K562 (cell line): Measurements from ENCODE around the gene ZNF280D.

Source experiments
- KDM2B ChIP-seq: fragments of 250-450 bp; sonication (Bioruptor Pico); IDR thresholded peaks from 2 replicates; pipeline ENCODE4 v1.8.0; 2021; ENCODE audit warnings: mild to moderate bottlenecking, moderate library complexity
- NFE2L1 ChIP-seq: fragments of 450-650 bp; IDR thresholded peaks from 2 replicates; pipeline ENCODE4 v1.6.1; 2016; ENCODE audit warnings: missing genetic modification characterization, low read depth, mild to moderate bottlenecking, missing compliant biosample characterization, moderate library complexity, borderline replicate concordance
- NR3C1 ChIP-seq: sonication (generic); formaldehyde crosslinking; IDR thresholded peaks from 2 replicates; pipeline ENCODE4 v1.8.1; 2022; ENCODE audit warnings: missing genetic modification reagents
- POLR2A ChIP-seq: fragments of 450-650 bp; conservative IDR thresholded peaks from 2 replicates; pipeline ENCODE4 v1.6.1; 2016
- POLR2AphosphoS5 ChIP-seq: IDR thresholded peaks from 2 replicates; pipeline ENCODE4 v1.6.1; 2011; ENCODE audit warnings: mild to moderate bottlenecking, low read depth, low read length, moderate library complexity; ENCODE audit not compliant: control insufficient read depth, insufficient read depth
- TAF1 ChIP-seq: IDR thresholded peaks from 2 replicates; pipeline ENCODE4 v1.6.1; 2011; ENCODE audit warnings: mild to moderate bottlenecking, low read length, moderate library complexity; ENCODE audit not compliant: insufficient read depth, control insufficient read depth, severe bottlenecking; ENCODE audit errors: extremely low read depth
- TCF7L2 ChIP-seq: fragments of 150-350 bp; IDR thresholded peaks from 2 replicates; pipeline ENCODE4 v1.6.1; 2016; ENCODE audit warnings: low read depth, mild to moderate bottlenecking, low read length, moderate library complexity
- TRIM28 ChIP-seq: fragments of 450-650 bp; IDR thresholded peaks from 2 replicates; pipeline ENCODE4 v1.6.1; 2017
- ZBTB7A ChIP-seq: IDR thresholded peaks from 2 replicates; pipeline ENCODE4 v1.6.1; 2011; ENCODE audit warnings: low read depth, mild to moderate bottlenecking, low read length, moderate library complexity, borderline replicate concordance; ENCODE audit not compliant: control insufficient read depth
- TF ChIP-seq, protein P1 (sequence below), 3 experiments: IDR thresholded peaks in 2 of 3; conservative IDR thresholded peaks in 1 of 3; 2 replicates each; pipeline ENCODE4 v1.5.1; 2011 to 2012; ENCODE audit warnings: low read length in 3 of 3, mild to moderate bottlenecking in 3 of 3, control low read depth in 2 of 3, improper control_type of control experiment in 1 of 3, inconsistent platforms in 1 of 3, low read depth in 1 of 3, mixed read lengths in 1 of 3, moderate library complexity in 1 of 3; ENCODE audit not compliant: insufficient read depth in 2 of 3
- TF ChIP-seq, protein P2 (sequence below): sonication (generic); formaldehyde crosslinking; IDR thresholded peaks from 2 replicates; pipeline ENCODE4 v1.9.0; 2022; ENCODE audit warnings: mild to moderate bottlenecking, missing genetic modification reagents
- TF ChIP-seq, protein P3 (sequence below): sonication (generic); formaldehyde crosslinking; IDR thresholded peaks from 2 replicates; pipeline ENCODE4 v1.4.0; 2020; ENCODE audit warnings: mild to moderate bottlenecking, missing genetic modification reagents
- TF ChIP-seq, protein P4 (sequence below): sonication (generic); formaldehyde crosslinking; IDR thresholded peaks from 2 replicates; pipeline ENCODE4 v1.8.0; 2022; ENCODE audit warnings: mild to moderate bottlenecking, low read depth, missing genetic modification reagents

DNA sequence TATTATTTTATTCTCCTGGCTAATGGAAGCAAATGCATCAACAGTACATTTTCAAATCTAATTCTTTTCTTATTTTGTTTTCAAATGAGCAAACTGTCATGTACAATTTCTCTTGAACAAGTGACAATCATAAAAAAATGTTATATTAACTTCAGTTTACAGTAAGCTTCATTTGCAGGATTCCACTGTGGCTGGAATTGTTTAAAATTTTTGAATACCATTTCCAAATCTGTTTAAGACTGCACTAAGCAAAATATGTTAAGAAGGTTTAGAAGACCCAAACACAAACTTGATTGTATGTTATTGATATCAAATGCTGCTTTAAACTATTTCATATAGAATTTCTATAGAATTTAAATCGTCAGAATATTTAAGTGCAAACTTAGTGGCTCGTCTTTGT is 92.8 kb downstream of the ZNF280D start:
- TF ChIP-seq, protein P1, sequence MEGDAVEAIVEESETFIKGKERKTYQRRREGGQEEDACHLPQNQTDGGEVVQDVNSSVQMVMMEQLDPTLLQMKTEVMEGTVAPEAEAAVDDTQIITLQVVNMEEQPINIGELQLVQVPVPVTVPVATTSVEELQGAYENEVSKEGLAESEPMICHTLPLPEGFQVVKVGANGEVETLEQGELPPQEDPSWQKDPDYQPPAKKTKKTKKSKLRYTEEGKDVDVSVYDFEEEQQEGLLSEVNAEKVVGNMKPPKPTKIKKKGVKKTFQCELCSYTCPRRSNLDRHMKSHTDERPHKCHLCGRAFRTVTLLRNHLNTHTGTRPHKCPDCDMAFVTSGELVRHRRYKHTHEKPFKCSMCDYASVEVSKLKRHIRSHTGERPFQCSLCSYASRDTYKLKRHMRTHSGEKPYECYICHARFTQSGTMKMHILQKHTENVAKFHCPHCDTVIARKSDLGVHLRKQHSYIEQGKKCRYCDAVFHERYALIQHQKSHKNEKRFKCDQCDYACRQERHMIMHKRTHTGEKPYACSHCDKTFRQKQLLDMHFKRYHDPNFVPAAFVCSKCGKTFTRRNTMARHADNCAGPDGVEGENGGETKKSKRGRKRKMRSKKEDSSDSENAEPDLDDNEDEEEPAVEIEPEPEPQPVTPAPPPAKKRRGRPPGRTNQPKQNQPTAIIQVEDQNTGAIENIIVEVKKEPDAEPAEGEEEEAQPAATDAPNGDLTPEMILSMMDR (IDR thresholded peaks at IDR 0.05 in 2 of 3, conservative IDR thresholded peaks at IDR 0.05 in 1 of 3; ENCODE audit: insufficient read depth in 2 of 3, low read depth in 1 of 3, low read length in 3 of 3): no peak
- TF ChIP-seq KDM2B (no peak), ZBTB7A (no peak), TRIM28 (no peak), NR3C1 (no peak), TCF7L2 (no peak), NFE2L1 (tag) (no peak), TAF1 (no peak), POLR2AphosphoS5 (no peak), POLR2A (no peak)
- TF ChIP-seq, protein P2, sequence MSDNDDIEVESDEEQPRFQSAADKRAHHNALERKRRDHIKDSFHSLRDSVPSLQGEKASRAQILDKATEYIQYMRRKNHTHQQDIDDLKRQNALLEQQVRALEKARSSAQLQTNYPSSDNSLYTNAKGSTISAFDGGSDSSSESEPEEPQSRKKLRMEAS (CRISPR knock-in tag): no peak
- TF ChIP-seq, protein P3, sequence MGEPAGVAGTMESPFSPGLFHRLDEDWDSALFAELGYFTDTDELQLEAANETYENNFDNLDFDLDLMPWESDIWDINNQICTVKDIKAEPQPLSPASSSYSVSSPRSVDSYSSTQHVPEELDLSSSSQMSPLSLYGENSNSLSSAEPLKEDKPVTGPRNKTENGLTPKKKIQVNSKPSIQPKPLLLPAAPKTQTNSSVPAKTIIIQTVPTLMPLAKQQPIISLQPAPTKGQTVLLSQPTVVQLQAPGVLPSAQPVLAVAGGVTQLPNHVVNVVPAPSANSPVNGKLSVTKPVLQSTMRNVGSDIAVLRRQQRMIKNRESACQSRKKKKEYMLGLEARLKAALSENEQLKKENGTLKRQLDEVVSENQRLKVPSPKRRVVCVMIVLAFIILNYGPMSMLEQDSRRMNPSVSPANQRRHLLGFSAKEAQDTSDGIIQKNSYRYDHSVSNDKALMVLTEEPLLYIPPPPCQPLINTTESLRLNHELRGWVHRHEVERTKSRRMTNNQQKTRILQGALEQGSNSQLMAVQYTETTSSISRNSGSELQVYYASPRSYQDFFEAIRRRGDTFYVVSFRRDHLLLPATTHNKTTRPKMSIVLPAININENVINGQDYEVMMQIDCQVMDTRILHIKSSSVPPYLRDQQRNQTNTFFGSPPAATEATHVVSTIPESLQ (CRISPR knock-in tag): no peak
- TF ChIP-seq, protein P4, sequence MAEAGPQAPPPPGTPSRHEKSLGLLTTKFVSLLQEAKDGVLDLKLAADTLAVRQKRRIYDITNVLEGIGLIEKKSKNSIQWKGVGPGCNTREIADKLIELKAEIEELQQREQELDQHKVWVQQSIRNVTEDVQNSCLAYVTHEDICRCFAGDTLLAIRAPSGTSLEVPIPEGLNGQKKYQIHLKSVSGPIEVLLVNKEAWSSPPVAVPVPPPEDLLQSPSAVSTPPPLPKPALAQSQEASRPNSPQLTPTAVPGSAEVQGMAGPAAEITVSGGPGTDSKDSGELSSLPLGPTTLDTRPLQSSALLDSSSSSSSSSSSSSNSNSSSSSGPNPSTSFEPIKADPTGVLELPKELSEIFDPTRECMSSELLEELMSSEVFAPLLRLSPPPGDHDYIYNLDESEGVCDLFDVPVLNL (CRISPR knock-in tag): no peak
